HG02943 (cell line): Measurements from ENCODE around the gene TSPY2.
"Not testable (repeated sequence)": the region's sequence is repeated elsewhere in the genome, so short reads cannot be mapped to it uniquely, and the experiment has no call there.

Source experiments
- ATAC-seq: cut with Tn5 transposase; IDR thresholded peaks from one replicate; pipeline ENCODE4 v1.9.1; 2021; ENCODE audit warnings: mild to moderate bottlenecking, low read depth, moderate library complexity; ENCODE audit not compliant: unreplicated experiment

TSPY2 gene, protein sequence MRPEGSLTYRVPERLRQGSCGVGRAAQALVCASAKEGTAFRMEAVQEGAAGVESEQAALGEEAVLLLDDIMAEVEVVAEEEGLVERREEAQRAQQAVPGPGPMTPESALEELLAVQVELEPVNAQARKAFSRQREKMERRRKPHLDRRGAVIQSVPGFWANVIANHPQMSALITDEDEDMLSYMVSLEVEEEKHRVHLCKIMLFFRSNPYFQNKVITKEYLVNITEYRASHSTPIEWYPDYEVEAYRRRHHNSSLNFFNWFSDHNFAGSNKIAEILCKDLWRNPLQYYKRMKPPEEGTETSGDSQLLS

DNA sequence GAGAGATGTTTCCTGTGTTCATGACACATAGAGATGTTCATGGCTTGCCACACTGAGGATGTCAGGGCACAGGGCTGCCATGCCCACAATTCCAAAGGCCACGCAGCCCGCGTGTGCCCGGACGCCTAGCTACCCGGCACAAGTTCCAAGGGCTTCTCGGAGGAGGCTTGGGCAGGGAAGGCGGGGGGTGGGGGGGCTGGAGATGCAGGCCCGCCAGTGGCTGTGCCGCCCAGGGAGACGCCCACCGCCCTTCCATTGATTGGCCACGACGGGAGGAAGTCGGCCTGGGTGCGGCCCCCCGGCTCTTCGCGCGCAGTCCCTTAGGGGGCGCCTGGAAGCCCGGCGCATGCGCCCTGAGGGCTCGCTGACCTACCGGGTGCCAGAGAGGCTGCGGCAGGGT lies at the start of gene TSPY2:
TSPY2 (plus strand) TSS at position 301 of the 400 bp plus-strand sequence; CDS start at position 347, 46 bp downstream.
- ATAC-seq, result not testable (repeated sequence)

DNA sequence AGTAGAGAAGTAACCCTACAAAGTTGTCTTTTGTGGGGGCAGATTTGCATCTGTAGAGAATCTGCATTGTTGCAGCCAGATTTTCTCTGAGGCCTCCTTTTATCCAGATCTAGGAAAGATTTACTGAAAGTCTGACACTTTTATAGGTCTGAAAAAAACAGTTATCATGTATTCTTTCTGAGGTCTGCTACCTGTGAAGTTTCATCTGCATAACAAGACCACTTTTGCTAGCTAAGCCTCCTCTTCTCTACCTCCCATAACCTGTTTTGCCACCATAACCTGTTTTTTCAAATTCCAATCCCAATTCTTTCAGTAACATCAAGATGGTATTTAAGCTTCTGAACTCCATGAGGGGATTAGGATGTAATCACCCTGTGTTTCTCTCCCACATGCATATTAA lies 36.5 kb upstream of the TSPY2 start:
- ATAC-seq, result not testable (repeated sequence)

DNA sequence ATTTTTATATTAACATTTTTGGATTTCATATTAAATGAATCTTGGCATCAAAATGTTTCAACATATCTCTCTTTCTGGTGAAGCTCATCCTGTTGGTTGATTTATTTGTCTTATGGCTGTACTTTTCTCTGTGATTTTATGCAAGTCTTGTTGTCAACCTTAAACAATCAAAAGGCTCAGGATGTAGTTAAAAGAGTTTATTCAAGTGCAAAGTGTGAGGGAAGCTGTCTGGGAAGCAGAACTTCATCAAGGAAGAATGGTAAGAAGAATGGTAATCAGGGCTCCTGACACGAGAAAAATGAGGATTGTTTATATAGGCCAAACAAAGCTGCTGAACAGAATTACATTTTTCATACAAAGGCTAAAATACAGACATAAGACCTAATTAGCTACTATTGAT lies 29.0 kb upstream of the TSPY2 start:
- ATAC-seq, result not testable (repeated sequence)

DNA sequence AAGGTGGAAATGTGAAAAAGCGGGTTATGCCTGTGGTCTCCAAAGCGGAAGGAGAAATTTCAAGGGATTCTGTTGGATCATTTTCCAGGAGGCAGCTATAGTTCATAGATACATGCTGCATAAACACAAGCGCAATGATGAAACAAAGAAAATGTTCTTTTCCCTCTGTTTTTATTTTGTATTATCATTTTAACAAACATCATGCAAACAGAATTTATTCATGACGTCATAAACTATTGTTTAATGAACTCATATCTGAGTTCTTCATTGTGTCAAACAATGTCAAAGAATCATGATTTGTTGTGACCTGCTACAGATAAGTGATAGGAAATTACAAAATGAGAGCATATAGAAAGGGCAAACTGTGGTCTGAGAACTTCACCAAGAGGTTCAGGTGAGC lies 23.8 kb downstream of the TSPY2 start:
- not testable (repeated sequence) for ATAC-seq
